NCI-H345 (cell line): ENCODE data around the gene MZF1.

Experiments
- DNase-seq: peaks from one replicate; lab custom pipeline; 2025; lab: John Stamatoyannopoulos, UW

The MZF1 gene

GRCh38 chr19:58569943-58570670, 3.0 kb downstream of the MZF1 start:
- no peak for DNase-seq

GRCh38 chr19:58569191-58569942, 3.8 kb downstream of the MZF1 start:
- no peak for DNase-seq

- no peak for DNase-seq
Observed at GRCh38 chr19:58568453-58569130, 4.5 kb downstream of the MZF1 start.

- no peak for DNase-seq
Observed at GRCh38 chr19:58566989-58567388, 6.1 kb downstream of the MZF1 start.

GRCh38 chr19:58563823-58564222, 9.3 kb downstream of the MZF1 start:
- no peak for DNase-seq

GRCh38 chr19:58563034-58563573, 10.0 kb downstream of the MZF1 start:
- DNase-seq, result no peak

GRCh38 chr19:58562122-58563033, 10.8 kb downstream of the MZF1 start:
- no peak for DNase-seq

GRCh38 chr19:58561373-58562121, 11.6 kb downstream of the MZF1 start:
- DNase-seq, result no peak

- DNase-seq, result no peak
Observed at GRCh38 chr19:58560921-58561320, 12.2 kb downstream of the MZF1 start.

GRCh38 chr19:58560007-58560887, 12.9 kb downstream of the MZF1 start:
- DNase-seq, result no peak

- DNase-seq, result no peak
Observed at GRCh38 chr19:58559275-58560006, 13.7 kb downstream of the MZF1 start.

GRCh38 chr19:58558623-58559274, 14.4 kb downstream of the MZF1 start:
- no peak for DNase-seq

- DNase-seq, result no peak
Observed at GRCh38 chr19:58558066-58558622, 15.0 kb downstream of the MZF1 start, which contains the start of gene UBE2M. UBE2M (minus strand) TSS chr19:58558611; CDS start chr19:58558381, 230 bp downstream.

GRCh38 chr19:58557221-58558065, 15.7 kb downstream of the MZF1 start:
- DNase-seq, result no peak

- no peak for DNase-seq
Observed at GRCh38 chr19:58556622-58557220, 16.4 kb downstream of the MZF1 start.

GRCh38 chr19:58555920-58556621, 17.1 kb downstream of the MZF1 start:
- DNase-seq, result no peak
